ENCODE data around the gene HECW1.
"Not testable (repeated sequence)": the region's sequence is repeated elsewhere in the genome, so short reads cannot be mapped to it uniquely, and the experiment has no call there.

DNA sequence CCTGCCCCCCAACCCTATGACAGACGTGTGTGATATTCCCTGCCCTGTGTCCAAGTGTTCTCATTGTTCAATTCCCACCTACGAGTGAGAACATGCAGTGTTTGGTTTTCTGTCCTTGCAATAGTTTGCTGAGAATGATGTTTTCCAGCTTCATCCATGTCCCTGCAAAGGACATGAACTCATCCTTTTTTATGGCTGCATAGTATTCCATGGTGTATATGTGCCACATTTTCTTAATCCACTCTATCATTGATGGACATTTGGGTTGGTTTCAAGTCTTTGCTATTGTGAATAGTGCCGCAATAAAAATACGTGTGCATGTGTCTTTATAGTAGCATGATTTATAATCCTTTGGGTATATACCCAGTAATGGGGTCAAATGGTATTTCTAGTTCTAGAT is 231.0 kb downstream of the HECW1 start:
- not testable (repeated sequence) for TF ChIP-seq ZFP30 (CRISPR knock-in tag; IDR thresholded peaks at IDR 0.05); RARB (CRISPR knock-in tag; IDR thresholded peaks at IDR 0.05); TOX (CRISPR knock-in tag; IDR thresholded peaks at IDR 0.05; ENCODE audit: borderline replicate concordance); PPARA (CRISPR knock-in tag; IDR thresholded peaks at IDR 0.05; ENCODE audit: borderline replicate concordance); ZFP3 (CRISPR knock-in tag; IDR thresholded peaks at IDR 0.05); ARNTL (CRISPR knock-in tag; IDR thresholded peaks at IDR 0.05; ENCODE audit: borderline replicate concordance, low read depth); ESRRG (CRISPR knock-in tag; IDR thresholded peaks at IDR 0.05); ISL1 (CRISPR knock-in tag; IDR thresholded peaks at IDR 0.05)
- TF ChIP-seq, protein P1, sequence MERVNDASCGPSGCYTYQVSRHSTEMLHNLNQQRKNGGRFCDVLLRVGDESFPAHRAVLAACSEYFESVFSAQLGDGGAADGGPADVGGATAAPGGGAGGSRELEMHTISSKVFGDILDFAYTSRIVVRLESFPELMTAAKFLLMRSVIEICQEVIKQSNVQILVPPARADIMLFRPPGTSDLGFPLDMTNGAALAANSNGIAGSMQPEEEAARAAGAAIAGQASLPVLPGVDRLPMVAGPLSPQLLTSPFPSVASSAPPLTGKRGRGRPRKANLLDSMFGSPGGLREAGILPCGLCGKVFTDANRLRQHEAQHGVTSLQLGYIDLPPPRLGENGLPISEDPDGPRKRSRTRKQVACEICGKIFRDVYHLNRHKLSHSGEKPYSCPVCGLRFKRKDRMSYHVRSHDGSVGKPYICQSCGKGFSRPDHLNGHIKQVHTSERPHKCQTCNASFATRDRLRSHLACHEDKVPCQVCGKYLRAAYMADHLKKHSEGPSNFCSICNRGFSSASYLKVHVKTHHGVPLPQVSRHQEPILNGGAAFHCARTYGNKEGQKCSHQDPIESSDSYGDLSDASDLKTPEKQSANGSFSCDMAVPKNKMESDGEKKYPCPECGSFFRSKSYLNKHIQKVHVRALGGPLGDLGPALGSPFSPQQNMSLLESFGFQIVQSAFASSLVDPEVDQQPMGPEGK (CRISPR knock-in tag; IDR thresholded peaks at IDR 0.05; ENCODE audit: borderline replicate concordance), result not testable (repeated sequence)
- TF ChIP-seq, protein P2, sequence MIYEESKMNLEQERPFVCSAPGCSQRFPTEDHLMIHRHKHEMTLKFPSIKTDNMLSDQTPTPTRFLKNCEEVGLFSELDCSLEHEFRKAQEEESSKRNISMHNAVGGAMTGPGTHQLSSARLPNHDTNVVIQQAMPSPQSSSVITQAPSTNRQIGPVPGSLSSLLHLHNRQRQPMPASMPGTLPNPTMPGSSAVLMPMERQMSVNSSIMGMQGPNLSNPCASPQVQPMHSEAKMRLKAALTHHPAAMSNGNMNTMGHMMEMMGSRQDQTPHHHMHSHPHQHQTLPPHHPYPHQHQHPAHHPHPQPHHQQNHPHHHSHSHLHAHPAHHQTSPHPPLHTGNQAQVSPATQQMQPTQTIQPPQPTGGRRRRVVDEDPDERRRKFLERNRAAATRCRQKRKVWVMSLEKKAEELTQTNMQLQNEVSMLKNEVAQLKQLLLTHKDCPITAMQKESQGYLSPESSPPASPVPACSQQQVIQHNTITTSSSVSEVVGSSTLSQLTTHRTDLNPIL (CRISPR knock-in tag; IDR thresholded peaks at IDR 0.05; ENCODE audit: low read depth), result not testable (repeated sequence)

All from SK-N-SH treated with all-trans-retinoic acid at 6 μM for 48 hours (cell line).